ENCODE results near the gene HSPA1B.

DNA sequence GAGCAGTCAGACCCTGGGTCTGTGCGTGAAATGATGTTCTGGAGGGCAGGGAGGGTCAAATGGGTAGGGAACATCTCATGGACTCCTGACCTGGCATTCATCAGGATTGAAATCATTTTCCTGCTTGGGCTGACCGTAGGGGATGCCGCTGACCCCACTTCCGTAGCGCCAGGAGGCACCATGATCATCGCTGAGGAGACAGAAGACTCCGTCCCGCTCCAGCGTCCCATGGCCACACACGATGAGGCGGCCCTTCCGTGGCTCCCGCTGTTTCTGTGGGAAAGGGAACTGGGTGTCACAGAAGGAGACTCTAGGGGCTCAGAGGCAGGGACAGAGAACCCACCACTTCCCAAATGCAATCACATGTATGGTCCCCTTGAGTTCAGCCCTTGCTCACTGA is 32.8 kb downstream of the HSPA1B start:
- TF ChIP-seq, protein P1, sequence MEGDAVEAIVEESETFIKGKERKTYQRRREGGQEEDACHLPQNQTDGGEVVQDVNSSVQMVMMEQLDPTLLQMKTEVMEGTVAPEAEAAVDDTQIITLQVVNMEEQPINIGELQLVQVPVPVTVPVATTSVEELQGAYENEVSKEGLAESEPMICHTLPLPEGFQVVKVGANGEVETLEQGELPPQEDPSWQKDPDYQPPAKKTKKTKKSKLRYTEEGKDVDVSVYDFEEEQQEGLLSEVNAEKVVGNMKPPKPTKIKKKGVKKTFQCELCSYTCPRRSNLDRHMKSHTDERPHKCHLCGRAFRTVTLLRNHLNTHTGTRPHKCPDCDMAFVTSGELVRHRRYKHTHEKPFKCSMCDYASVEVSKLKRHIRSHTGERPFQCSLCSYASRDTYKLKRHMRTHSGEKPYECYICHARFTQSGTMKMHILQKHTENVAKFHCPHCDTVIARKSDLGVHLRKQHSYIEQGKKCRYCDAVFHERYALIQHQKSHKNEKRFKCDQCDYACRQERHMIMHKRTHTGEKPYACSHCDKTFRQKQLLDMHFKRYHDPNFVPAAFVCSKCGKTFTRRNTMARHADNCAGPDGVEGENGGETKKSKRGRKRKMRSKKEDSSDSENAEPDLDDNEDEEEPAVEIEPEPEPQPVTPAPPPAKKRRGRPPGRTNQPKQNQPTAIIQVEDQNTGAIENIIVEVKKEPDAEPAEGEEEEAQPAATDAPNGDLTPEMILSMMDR (IDR thresholded peaks at IDR 0.05) = no peak
- TF ChIP-seq POLR2A (IDR thresholded peaks at IDR 0.05) (no peak), POLR2AphosphoS5 (IDR thresholded peaks at IDR 0.05) (no peak)
